ENCODE measurements around the gene ATXN7. TPM values are rescaled to one million over a fixed set of nuclear protein-coding genes. Genes with fewer than 3 reads are reported as not detected.

Gene ATXN7
- total and polyA plus RNA-seq, 10 of the 15 experiments (the other 5 are each of a cell fraction or from before 2014, with no cell fraction given), result 0.83 to 24.6 (median 8.5) TPM

DNA sequence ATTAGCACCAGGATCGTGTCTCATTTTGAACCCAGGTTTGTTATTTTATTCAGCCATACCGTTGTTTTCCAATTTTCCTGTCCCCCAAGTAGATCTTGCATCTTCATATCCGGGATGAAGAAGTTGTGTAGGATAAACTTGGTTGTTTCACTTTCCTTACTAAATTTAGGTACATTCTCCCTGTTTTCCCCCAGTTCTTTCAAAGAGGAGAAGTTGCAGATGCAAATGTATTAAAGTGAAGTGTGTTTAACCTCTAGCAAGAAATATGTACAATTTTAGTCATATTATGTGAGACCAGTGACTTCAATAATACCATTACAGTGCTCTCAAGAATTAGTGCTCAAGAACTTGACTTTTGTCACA, 1.3 kb downstream of the ATXN7 start:
- peak overlapping the region; percentile 86 for H3K4me2 ChIP-seq (ENCODE audit: control insufficient read depth, insufficient read depth)
- no peaks in the 10 kb centered on the region for H3K36me3 ChIP-seq (ENCODE audit: control insufficient read depth in 2 of 2, insufficient read depth in 2 of 2, low read length in 1 of 2)
- ATAC-seq (no peak), FAIRE-seq (no peak), DNase-seq (ENCODE audit: low read depth, low spot score) (no peak)
- peak overlapping the region; percentile 49 for H2AFZ ChIP-seq (ENCODE audit: control insufficient read depth, low read depth, low read length)
- ChIA-PET SMC1A (ENCODE audit: uncharacterized antibody, unreplicated experiment) (interaction anchor here (0.9 to 1.0 kb wide), 2 partner anchors 12 to 33 kb away, joined by 3 read pairs; no protein-coding TSS in a partner anchor), RAD21 (ENCODE audit: unreplicated experiment) (interaction anchor here (1.4 kb wide), 1 partner anchor 47 kb away, joined by 5 read pairs; the partner anchor contains the start of gene SCAANT1), POLR2A (interaction anchor here (1.4 kb wide), 1 partner anchor 11 kb away, joined by 5 read pairs; no protein-coding TSS in a partner anchor), CTCF (interaction anchor here (0.6 kb wide), 1 partner anchor 42 kb away, joined by 4 read pairs; no protein-coding TSS in a partner anchor)
- peaks cover 7% of the 10 kb centered on the region; the same call in 1 of the 2 replicates for H3K4me1 ChIP-seq (ENCODE audit: control insufficient read depth, insufficient read depth, low read length)
- H3K9me3 ChIP-seq (replicated peaks; ENCODE audit: control insufficient read depth, insufficient read depth, low read length), result no peaks in the 10 kb centered on the region
- no peaks in the 10 kb centered on the region for H3K27me3 ChIP-seq (replicated peaks in 1 of 2; ENCODE audit: control insufficient read depth in 2 of 2, insufficient read depth in 2 of 2, low read length in 1 of 2)
- H3K4me3 ChIP-seq, result peak overlapping the region; percentile 70
- H3K27ac ChIP-seq (ENCODE audit: control insufficient read depth, insufficient read depth), result peak overlapping the region; percentile 91
- peak overlapping the region; percentile 91 for H3K9ac ChIP-seq (ENCODE audit: control insufficient read depth, insufficient read depth, low read length)
- BruUV-seq (replicated peaks), result TSS peak; percentile 73
- in situ Hi-C loops (cut with MboI) (no loop called here), intact Hi-C loops (cut with micrococcal nuclease; ENCODE audit: unreplicated experiment) (loop anchor here (2.0 kb wide), 1 partner anchor 46 kb away; no protein-coding TSS in a partner anchor)
- TF ChIP-seq IKZF2 (IDR thresholded peaks at IDR 0.05) (0 out of 4 replicates have a peak, but pooled peaks of 1 of the 2 experiments have one; percentile 12), NFXL1 (IDR thresholded peaks at IDR 0.05; ENCODE audit: borderline replicate concordance) (peak; percentile 27; the same call in 1 of the 2 replicates), CHD4 (IDR thresholded peaks at IDR 0.05) (no peak)
- H3K79me2 ChIP-seq (ENCODE audit: control insufficient read depth, insufficient read depth, low read length), result peaks cover 77% of the 10 kb centered on the region
- no peaks in the 10 kb centered on the region for H4K20me1 ChIP-seq (ENCODE audit: control insufficient read depth, insufficient read depth)
- 0% methylated on average over 3 of the region's 3 CpGs for WGBS (ENCODE audit: insufficient coverage, insufficient replicate concordance, low lambda C conversion rate, missing lambda C conversion rate)

DNA sequence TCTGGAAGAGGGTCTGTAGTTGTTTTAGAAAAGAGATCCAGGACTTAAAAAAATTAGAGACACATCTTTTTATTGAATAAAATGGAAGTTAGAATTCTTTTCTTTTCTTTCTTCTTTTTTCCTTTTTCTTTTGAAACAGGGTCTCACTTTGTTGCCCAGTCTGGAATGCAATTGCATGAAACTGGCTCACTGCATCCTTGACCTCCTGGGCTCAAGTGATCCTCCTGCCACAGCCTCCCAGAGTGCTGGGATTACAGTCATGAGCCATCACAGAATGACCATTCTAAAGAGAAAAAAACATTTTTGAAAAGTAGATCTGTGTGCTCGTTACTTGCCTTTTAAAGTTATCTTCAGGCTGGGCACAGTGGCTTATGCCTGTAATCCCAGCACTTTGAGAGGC, 3.6 kb downstream of the ATXN7 start:
- no peak overlapping the region for H3K9ac ChIP-seq (ENCODE audit: control insufficient read depth, insufficient read depth, low read length)
- POLR2A ChIA-PET, result no interaction called here
- ATAC-seq, result no peak
- no peak for DNase-seq (ENCODE audit: low read depth, low spot score)
- H3K4me1 ChIP-seq (ENCODE audit: control insufficient read depth, insufficient read depth, low read length), result peaks cover 4% of the 10 kb centered on the region; the same call in 1 of the 2 replicates
- H3K9me3 ChIP-seq (replicated peaks; ENCODE audit: control insufficient read depth, insufficient read depth, low read length), result no peaks in the 10 kb centered on the region
- no peak for FAIRE-seq
- WGBS (ENCODE audit: insufficient coverage, insufficient replicate concordance, low lambda C conversion rate, missing lambda C conversion rate), result 100% methylated on average over 1 of the region's 1 CpG
- H3K36me3 ChIP-seq (ENCODE audit: control insufficient read depth in 2 of 2, insufficient read depth in 2 of 2, low read length in 1 of 2), result no peaks in the 10 kb centered on the region
- no peak overlapping the region for H3K27ac ChIP-seq (ENCODE audit: control insufficient read depth, insufficient read depth)
- no peak overlapping the region for H3K4me3 ChIP-seq
- no peaks in the 10 kb centered on the region for H4K20me1 ChIP-seq (ENCODE audit: control insufficient read depth, insufficient read depth)
- BruUV-seq (replicated peaks), result no TSS peak
- intact Hi-C loops (cut with micrococcal nuclease; ENCODE audit: unreplicated experiment) (no loop called here), in situ Hi-C loops (cut with MboI) (no loop called here)
- H3K79me2 ChIP-seq (ENCODE audit: control insufficient read depth, insufficient read depth, low read length), result peaks cover 75% of the 10 kb centered on the region
- RAD21 ChIA-PET (ENCODE audit: unreplicated experiment), result no interaction called here
- TF ChIP-seq MXI1 (IDR thresholded peaks at IDR 0.05; ENCODE audit: low read depth, low read length) (no peak), RFX5 (IDR thresholded peaks at IDR 0.05; ENCODE audit: low read depth, low read length) (no peak)
- TF ChIP-seq, protein P1, sequence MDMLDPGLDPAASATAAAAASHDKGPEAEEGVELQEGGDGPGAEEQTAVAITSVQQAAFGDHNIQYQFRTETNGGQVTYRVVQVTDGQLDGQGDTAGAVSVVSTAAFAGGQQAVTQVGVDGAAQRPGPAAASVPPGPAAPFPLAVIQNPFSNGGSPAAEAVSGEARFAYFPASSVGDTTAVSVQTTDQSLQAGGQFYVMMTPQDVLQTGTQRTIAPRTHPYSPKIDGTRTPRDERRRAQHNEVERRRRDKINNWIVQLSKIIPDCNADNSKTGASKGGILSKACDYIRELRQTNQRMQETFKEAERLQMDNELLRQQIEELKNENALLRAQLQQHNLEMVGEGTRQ (IDR thresholded peaks at IDR 0.05; ENCODE audit: borderline replicate concordance, low read depth, low read length), result no peak
- no peak overlapping the region for H2AFZ ChIP-seq (ENCODE audit: control insufficient read depth, low read depth, low read length)
- CTCF ChIA-PET, result interaction anchor here (1.2 to 1.7 kb wide), 2 partner anchors 9 to 128 kb away, joined by 3 to 4 read pairs; no protein-coding TSS in a partner anchor
- H3K4me2 ChIP-seq (ENCODE audit: control insufficient read depth, insufficient read depth), result no peak overlapping the region; the same call in 1 of the 2 replicates
- no peaks in the 10 kb centered on the region for H3K27me3 ChIP-seq (replicated peaks in 1 of 2; ENCODE audit: control insufficient read depth in 2 of 2, insufficient read depth in 2 of 2, low read length in 1 of 2)
- SMC1A ChIA-PET (ENCODE audit: uncharacterized antibody, unreplicated experiment), result no interaction called here

Measured in GM12878 (cell line).